Activated T-cell treated with anti-CD3 and anti-CD28 coated beads for 1 hour (primary cell): Measurements from ENCODE around the gene HAUS7.

Experiments used
- DNase-seq: peaks from one replicate; pipeline ENCODE4 v3.0.0-alpha.2; 2020; ENCODE audit warnings: low read depth

Gene HAUS7

GRCh38 chrX:153455571-153455970, 14.8 kb downstream of the HAUS7 start:
- no peak for DNase-seq

DNA sequence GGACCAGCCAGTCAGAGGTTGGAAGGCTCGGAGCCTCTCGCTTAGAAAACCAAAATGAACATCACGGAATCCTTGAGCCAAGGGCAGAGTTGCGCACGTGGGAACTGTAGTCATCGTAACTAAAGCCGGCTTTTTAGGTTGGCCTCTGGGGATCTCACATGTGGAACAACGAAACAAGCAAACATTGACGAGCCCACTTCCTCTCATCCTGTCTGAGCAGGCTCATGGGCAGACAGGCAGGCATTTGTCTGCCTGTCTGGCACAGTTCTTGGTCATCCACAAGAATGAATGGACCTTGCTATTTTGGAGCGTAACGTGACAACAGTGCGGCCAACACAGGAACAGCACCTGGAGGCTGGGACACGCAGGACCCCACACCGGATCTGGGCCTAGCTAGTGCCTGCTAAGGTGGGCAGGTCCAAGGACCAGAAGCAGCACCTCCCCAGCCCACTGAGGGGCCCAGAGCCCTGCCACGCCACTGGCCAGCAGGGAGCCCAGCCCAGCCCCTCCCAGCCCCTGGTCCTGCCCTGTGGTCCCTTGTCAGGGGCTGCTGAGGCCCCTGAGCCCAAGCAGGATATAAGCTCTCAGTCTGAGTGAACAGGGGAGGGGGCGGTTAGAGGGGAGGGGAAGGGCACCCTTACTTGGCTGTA, 15.3 kb downstream of the HAUS7 start:
- DNase-seq: no peak

GRCh38 chrX:153450949-153451277, 19.5 kb downstream of the HAUS7 start:
- DNase-seq: no peak

- DNase-seq: no peak
Observed at GRCh38 chrX:153450114-153450948, 20.0 kb downstream of the HAUS7 start.

- no peak for DNase-seq
Observed at GRCh38 chrX:153449368-153450113, 20.8 kb downstream of the HAUS7 start.

GRCh38 chrX:153448556-153449367, 21.6 kb downstream of the HAUS7 start:
- no peak for DNase-seq

DNA sequence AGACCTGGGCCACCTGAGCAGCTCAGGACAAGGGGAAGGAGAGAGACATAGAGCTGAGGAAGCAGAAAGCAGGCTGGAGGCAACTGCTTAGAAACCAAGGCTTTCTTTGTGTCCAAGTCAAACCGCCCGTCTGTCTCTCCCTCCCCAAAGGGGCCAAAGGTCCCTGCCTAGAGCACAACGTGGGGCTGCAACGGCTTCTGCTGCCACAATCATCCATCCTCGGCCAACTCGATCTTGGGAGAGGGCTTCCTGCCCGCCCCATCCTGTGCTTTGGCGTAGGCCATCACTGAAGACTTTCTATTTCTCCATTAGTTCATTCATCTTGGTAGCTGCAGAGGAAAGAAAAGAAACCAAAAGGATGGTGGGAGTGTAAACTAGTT, 22.8 kb downstream of the HAUS7 start:
- no peak for DNase-seq

GRCh38 chrX:153446950-153447580, 23.3 kb downstream of the HAUS7 start:
- DNase-seq: no peak

GRCh38 chrX:153446636-153446936, 23.8 kb downstream of the HAUS7 start:
- DNase-seq: no peak

- DNase-seq: no peak
Observed at GRCh38 chrX:153445856-153446635, 24.3 kb downstream of the HAUS7 start, which contains the start of gene TREX2. Gene TREX2, minus strand, starts transcription at chrX:153446056. Its CDS starts 626 bp downstream, at chrX:153445430.

DNA sequence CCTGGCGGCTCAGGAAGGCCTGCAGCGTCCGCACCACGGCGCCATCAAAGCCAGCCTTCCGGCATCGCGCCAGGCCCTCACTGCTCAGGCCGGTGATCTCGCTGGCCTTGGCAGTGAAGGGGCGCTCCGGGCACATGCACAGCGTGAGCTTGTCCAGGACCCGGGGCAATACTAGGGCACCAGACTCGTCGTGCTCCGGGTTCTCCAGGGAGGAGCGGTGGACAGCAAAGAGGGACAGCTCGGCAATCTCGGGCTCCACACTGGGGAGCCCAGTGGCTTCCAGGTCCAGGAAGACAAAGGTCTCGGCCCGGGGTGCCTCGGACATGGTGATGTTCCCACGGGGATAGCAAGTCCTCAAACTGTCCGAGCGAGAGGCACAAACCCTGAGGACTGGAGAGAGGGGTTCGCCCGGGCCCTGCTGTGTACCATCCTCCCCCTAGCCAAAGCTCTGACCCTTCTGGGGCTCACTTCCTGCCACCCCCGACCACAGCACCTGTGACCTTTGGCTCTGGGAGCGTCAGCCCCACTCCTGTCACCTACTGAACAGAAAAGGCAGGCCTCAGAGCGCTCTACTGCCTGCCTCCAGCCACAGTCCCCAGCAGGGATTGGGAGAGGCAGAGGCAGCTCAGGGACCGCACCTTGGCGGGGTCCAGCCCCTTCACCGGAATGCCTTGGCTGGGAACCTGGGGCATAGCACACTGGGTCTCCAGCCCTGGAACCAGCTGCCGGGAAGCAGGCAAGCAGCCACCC, 25.1 kb downstream of the HAUS7 start:
- DNase-seq: no peak

DNA sequence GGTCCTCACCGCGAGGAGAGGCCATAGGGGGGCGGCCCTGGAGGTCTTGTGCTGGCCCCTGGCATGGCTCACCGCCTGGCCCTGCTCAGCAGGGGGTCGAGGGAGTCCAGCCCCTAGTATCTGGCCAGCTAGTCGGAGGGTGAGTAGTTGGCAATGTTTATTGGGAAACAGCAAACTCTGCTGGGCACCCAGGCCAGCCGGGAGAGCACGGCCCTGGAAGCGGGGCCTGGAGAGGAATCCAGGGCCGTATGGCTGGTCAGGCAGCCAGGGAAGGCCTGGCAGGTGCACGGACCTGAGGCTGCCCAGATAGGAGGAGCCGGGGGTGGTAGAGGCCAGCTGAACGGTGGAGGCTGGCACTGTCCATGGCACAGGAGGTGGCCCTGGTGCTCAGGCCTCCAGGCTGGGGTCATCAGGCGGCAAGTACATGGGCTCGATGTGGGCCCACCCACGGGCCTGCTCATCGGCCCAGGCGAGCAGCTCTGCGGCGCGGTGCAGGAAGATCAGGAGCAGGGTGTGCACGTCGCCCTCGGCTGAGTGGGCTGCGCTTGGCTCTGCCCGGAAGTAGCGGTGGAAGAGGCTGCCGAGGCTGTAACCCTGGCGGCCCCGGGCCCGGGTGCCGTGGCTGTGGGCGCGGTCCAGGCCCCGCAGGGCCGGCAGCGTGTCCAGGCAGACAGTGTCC, 25.9 kb downstream of the HAUS7 start:
- no peak for DNase-seq

GRCh38 chrX:153443476-153444332, 26.7 kb downstream of the HAUS7 start:
- no peak for DNase-seq

- no peak for DNase-seq
Observed at GRCh38 chrX:153442463-153442862, 27.9 kb downstream of the HAUS7 start.

- no peak for DNase-seq
Observed at GRCh38 chrX:153441981-153442380, 28.4 kb downstream of the HAUS7 start.

- no peak for DNase-seq
Observed at GRCh38 chrX:153441296-153441695, 29.1 kb downstream of the HAUS7 start.

DNA sequence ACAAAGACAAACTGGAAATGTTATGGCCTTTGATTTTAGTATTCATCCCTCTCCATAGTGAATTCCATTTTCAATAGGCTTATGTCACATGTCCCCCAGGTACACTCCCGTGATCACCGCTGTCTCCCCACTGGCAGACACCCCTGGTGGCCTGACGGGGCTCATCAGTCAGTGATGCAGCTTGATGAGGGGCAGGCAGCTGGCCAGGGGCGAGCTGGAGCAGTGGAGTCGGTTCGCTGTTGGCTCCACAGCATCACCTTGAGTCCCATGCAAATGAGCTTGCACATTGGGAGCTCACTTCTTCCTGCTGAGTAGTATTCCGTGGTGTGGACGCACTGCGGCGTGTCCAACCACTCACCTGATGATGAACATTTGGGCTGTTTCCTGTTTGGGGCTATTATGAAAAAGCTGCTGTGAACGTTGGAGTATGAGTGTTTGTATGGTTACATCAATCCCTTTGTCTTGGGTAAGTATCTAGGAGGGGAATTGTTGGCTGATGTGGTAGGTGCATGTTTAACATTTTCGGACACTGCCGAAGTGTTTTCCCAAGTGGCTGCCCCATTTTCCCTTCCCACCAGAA, 29.7 kb downstream of the HAUS7 start:
- no peak for DNase-seq

GRCh38 chrX:153439977-153440376, 30.4 kb downstream of the HAUS7 start:
- DNase-seq: no peak
